GM15510 (cell line): ENCODE measurements around the gene PLA2G2F.

Experiments used
- POLR2A ChIP-seq: IDR thresholded peaks from 3 replicates; pipeline ENCODE4 v1.6.1; 2011; ENCODE audit warnings: borderline replicate concordance; ENCODE audit not compliant: insufficient read length; ENCODE audit errors: extremely low read depth

Gene PLA2G2F

DNA sequence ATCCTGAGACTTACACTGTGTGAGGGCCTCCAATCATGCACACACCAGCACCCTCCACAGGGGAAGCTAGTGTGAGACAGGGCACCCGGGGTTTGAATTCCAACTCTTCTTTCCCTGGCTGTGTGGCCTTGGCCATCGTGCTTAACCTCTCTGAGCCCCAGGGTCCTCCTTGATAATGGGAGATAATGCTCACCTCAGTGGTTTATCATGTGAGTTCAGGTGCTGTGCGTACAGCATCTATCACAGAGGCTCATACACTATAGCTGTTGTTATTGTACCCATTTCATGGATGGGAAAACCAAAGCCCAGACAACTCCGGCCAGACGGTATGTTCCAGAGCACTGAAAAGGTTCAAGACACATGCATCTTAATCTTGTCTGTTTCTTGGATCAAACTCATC lies 30.8 kb downstream of the PLA2G2F start:
- TF ChIP-seq POLR2A = no peak

DNA sequence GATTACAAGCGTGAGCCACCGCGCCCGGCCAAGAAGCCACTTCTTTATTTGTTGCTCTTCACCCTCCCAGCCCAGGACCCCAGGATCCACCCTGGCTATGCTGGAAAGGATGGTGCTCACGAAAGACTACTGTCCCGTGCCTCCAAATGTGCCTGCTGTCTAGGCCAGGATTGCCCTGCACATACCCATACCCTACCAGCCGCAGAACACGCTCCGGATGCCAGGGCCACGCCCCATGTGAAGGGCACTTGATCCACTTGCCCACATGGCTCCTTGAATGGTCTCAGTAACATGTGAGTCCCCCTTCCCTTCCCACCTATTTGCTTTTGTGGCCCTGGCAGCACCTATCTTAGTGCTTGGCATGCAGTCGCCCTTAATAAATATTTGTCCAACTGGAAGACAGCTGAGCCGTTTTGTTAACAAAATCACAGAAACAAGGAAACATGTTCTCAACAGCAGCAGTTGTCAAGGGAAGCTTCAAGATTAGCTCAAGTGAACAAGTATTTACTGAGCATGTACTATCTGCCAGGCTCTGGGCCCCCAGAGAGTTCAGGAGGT lies 33.0 kb downstream of the PLA2G2F start:
- no peak for TF ChIP-seq POLR2A

DNA sequence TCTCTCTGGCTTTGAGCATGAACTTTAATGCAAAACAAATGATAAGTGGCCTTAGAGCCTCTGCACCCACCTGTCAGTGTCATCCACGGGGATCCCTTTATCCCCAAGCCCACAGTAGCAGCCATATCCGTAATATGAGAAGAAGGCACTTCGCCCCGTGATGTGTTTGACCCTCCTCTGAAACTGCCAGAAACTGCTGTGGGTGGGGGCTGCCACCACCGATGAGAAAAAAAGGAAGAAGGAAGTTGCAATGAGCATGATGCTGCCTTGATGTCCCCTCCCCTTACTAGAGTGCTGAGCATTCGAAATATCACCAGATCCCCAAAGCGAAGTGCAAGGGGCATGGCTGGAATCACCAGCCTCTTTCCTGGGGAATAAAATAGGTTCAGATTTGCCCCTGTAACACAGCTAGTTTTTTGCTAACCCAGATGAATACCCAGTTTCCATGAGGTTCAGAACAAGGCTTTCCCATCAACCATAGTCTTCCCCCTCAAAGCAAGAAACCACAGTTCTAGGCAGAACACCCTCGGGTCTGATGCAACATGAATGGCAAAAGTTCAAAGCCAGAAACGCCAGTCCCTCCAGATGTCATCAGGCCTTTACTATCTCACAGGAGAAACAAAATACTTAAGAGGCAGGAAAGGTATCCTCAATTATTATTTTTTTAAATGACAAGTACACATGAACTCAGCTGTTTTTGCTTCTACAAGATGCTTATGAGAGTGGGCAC lies 36.0 kb downstream of the PLA2G2F start:
- no peak for TF ChIP-seq POLR2A

DNA sequence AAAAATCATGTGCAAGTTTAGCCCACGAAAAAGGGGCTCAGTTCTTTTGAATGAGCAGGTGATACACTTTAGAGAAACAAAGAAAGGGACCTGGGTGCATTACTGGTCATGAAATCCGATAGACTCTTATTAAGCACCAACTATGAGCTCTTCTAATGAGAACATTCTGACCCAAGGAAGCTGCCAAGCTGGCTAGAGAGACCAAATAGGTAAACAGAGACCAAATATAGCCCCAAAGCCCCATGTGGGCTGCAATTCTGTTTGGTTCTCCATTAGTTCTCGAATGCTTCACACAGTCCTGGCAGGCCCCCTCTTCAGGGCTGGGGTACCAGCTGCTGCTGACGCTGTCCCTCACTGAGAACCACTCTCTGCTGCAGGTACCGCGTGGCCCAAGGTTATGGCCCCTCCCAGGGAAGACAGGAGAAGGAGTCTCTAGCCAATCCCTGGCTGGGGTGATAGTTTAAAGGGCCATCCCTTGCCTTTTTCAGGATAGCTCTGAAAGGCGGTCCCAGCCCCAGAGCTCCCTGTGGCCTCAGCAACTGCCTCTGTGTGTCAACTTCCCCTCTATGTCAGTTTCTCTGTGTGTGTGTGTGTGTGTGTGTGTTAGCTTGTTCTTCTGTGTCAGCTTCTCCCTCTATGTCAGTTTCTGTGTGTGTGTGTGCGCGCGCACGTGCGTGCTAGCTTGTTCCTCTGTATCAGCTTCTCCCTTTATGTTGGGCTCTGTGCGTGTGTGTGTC lies 39.7 kb downstream of the PLA2G2F start:
- TF ChIP-seq POLR2A = no peak

DNA sequence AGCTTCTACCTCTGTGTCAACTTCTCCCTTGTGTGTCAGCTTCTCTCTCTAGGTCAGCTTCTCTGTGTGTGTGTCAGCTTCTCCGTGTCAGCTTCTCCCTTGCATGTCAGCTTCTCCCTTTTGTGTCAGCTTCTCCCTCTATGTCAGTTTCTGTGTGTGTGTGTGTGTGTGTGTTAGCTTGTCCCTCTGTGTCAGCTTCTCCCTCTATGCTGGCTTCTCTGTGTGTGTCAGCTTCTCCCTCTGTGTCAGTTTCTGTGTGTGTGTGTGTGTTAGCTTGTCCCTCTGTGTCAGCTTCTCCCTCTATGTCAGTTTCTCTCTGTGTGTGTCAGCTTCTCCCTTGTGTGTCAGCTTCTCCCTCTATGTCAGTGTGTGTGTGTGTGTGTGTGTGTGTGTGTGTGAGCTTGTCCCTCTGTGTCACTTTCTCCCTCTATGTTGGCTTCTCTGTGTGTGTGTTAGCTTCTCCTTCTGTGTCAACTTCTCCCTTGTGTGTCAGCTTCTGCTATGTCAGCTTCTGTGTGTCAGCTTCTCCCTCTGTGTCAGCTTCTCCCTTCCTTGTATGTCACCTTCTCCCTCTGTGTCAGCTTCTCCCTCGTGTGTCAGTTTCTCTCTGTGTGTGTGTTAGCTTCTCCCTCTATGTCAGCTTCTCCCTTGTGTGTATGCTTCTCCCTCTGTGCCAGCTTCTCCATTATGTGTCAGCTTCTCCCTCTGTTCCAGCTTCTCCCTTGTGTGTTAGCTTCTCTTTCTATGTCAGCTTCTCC lies 40.4 kb downstream of the PLA2G2F start:
- no peak for TF ChIP-seq POLR2A

DNA sequence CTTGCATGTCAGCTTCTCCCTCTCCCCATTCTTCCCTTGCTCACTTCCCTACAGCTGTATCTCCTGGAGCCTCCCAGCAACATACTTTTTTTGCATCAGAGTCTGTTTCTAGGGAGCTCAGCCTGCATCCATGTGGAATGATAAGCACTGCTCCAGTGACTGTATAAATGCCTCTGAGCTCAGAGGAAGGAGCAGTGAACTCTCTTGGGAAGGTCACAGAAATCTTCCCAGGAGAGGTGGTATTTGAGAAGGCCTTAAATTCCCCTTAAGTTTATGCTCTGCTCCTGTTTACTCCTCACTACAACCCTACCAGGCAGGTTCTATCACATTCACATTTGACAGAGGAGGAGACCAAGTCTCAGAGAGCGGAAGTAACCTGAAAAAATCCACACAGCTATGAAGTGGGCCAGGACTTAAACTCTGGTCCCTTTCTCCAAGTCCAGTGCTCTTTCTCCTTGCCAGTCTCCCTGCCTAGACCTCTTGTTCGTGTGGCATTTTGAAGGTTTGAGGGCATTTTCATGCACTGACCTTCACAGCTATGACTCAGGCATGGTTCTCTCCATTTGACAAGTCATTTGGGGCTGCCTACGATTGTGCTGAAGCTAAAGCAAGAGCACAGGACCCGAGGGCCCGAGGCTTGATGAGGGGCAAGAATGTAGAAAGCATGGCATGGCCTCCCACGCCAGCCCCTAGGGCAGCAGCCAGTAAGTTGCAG lies 41.2 kb downstream of the PLA2G2F start:
- no peak for TF ChIP-seq POLR2A

DNA sequence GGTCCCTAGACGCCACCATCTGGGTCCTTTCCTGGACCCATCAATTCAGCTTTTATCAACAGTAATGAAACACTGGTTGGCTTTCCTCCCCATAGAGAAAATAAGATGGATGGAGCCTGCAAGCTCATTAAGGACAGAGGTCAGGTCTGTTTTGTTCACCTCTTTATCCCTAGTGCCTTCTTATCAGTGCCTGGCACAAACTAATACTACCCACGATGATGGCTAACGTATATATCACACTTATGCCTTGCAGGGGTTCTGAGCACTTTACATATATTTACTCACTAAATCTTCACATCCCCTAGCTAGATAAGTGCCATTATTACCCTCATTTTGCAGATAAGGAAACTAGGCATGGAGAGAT lies 41.7 kb downstream of the PLA2G2F start:
- TF ChIP-seq POLR2A = no peak

DNA sequence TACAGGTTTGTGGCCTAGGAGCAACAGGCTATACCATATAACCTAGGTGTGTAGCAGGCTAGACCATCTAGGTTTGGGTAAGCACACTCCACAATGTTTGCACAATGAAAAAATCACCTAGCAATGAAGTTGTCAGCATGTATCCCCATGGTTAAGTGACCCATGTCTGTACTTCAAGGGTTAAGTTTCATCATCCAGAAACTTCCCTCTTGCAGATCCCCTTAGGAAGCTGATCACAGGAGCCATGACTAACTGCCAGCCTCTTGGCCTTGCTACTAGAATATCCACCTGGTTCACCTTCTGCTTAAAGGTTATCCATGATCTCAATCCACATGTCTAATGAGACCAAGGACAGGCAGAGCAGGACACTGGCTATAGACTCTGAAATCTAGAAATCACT lies 43.3 kb downstream of the PLA2G2F start:
- no peak for TF ChIP-seq POLR2A

DNA sequence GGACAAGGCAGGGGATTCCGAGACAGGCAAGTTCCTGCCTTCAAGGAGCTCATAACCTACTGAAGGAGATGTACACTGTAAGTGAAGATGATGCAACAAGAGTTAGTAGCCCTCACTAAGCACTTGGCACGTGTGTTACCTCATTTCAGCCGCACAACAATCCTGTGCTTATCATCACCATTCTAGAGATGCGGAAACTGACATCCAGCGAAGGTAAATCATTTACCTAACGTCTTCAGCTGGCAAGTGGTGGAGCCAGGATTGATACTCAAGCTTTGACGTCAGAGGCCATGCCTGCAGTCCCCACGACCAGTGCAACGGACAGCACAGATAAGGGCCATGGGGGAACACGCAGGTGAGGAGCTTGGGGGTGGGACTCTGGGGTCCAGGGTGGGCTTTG lies 43.9 kb downstream of the PLA2G2F start:
- no peak for TF ChIP-seq POLR2A

DNA sequence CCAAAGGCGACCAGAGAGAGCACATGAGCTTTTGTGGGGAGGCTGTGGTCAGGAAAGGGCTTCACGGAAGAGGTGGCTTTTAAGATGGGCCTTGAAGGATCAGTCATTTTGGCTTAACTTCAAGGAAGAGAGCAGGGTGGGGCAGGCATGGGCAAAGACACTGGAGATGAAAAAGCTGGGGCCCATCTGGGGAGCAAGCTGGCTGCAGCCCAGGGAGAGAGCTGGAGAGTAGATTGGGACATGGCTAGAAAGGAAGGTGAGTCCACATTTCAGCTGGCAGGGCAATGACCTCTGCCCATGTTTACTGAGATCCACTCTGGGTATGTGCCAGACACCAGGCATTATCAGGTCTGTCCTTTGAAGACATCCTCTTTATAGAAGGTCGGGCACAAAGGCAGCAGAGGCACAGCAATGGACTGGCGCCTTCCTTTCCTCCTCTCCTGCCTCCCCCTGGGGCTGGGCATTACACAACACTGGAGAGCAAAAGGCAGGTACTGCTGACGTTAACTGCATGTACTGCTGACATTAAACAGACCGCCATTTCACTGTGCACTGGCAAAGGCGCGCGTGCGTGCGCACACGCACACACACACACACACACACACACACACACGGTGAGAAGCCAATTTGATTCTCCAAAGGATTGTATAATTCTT lies 44.6 kb downstream of the PLA2G2F start:
- no peak for TF ChIP-seq POLR2A

DNA sequence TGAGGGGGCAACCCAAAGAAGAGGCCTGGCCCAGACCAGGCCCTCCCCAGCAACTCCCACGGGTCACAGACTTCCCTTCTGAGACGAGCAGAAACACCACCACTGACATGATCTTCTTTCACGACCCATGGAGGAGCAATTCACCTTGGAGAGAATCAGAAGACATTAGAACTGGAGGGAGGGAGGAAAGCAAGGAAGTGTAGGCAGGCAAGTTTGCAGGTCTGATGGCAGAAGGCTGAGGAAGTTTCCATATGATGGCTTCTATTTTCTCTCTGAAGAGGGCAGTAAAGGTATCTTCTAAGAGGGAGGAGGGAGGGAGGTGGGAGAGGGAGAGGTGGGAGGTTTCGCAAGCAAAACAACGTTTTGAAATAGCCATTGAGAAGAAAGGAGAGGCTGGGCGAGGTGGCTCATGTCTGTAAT lies 45.4 kb downstream of the PLA2G2F start:
- no peak for TF ChIP-seq POLR2A

DNA sequence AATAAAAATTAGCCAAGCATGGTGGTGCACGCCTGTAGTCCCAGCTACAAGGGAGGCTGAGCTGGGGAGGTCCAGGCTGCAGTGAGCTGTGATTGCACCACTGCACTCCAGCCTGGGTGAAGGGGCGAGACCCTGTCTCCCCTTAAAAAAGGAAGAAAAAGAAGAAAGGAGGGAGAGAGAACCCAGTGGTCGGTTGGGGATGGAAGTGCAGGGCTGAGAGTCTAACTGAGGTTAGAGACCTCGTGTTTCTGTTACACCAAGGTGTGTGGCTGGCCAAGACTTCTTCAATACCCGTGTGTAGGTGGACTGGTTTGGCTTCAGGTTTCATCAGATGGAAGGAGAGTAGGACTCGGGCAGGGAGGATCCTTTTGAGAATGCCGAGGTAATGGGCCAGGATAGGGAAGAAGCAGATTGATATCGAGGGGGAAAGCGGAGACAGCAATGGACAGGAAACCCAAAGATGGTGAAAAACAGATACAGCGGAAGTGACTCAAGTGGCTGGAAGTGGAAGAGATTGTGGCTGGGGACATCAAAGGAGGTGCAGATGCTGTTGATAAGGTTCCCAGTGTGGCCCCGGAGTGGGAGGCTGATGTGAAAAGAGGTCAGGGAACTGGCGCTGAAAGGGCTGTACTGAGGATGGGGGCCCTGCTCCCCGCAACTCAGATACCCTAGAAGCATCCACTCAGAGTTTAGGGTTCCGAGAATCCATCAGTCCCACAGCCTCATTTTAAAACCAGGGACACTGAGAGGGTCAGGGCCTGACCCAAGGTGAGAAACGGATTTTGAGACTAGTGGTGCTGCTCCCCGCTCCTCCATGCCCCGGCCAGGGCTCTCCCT lies 46.1 kb downstream of the PLA2G2F start:
- no peak for TF ChIP-seq POLR2A
